Activated CD8-positive, alpha-beta memory T cell treated with anti-CD3 and anti-CD28 coated beads, Interleukin-2, amount 10 ng/mL, durations not matched to agents 7 days and 5 days (primary cell): ENCODE data around the gene CXCL8. TPM values are rescaled to one million over a fixed set of nuclear protein-coding genes. Genes with fewer than 3 reads are reported as not detected.
"Not testable (repeated sequence)": the region's sequence is repeated elsewhere in the genome, so short reads cannot be mapped to it uniquely, and the experiment has no call there.

Experiments used
- ATAC-seq: fragments of 150-1000 bp; cut with Tn5 transposase; one replicate; pipeline ENCODE4 v1.10.0; 2021; ENCODE audit warnings: moderate library complexity
- CTCF ChIA-PET: fragments of 350-600 bp; sonication (Branson Sonifier 250); formaldehyde crosslinking; loops from one replicate; lab custom pipeline; 2021; ENCODE audit warnings: antibody characterized with exemption; lab: Charles Lee
- DNase-seq: peaks from one replicate; pipeline ENCODE4 v3.0.0-alpha.2; 2020
- H3K27ac Mint-ChIP-seq: one replicate; pipeline ENCODE4 v1.8.0; 2021; ENCODE audit warnings: mild to moderate bottlenecking, mixed read lengths
- H3K27me3 Mint-ChIP-seq: one replicate; pipeline ENCODE4 v1.8.0; 2021; ENCODE audit warnings: mixed read lengths
- H3K36me3 Mint-ChIP-seq: one replicate; pipeline ENCODE4 v1.8.0; 2021; ENCODE audit warnings: mild to moderate bottlenecking, mixed read lengths
- H3K4me1 Mint-ChIP-seq: one replicate; pipeline ENCODE4 v1.8.0; 2021; ENCODE audit warnings: mixed read lengths
- H3K4me3 Mint-ChIP-seq: one replicate; pipeline ENCODE4 v1.8.0; 2021; ENCODE audit warnings: mild to moderate bottlenecking, moderate library complexity, mixed read lengths
- H3K9me3 Mint-ChIP-seq: one replicate; pipeline ENCODE4 v1.8.0; 2022; ENCODE audit warnings: low read depth, mixed read lengths
- total RNA-seq, 2 experiments: library from RNA; stranded (reverse); gene quantifications; one replicate each; pipeline ENCODE4 v1.2.3, GENCODE V29; 2021

Gene CXCL8
- under 1 TPM; 0.18 to 0.80 TPM for total RNA-seq

DNA sequence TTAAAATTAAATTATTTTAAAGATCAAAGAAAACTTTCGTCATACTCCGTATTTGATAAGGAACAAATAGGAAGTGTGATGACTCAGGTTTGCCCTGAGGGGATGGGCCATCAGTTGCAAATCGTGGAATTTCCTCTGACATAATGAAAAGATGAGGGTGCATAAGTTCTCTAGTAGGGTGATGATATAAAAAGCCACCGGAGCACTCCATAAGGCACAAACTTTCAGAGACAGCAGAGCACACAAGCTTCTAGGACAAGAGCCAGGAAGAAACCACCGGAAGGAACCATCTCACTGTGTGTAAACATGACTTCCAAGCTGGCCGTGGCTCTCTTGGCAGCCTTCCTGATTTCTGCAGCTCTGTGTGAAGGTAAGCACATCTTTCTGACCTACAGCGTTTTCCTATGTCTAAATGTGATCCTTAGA lies at the start of gene CXCL8:
TSS of gene CXCL8 (plus strand) at position 217 of the 426 bp plus-strand sequence. CDS start at position 307, 90 bp downstream.
- CTCF ChIA-PET, result no interaction called here
- Mint-ChIP-seq H3K27ac (no peak within 1 kb of the TSS), H3K27me3 (peaks cover 2% of the 10 kb centered on the region), H3K9me3 (peaks cover 2% of the 10 kb centered on the region), H3K36me3 (no peaks in the 10 kb centered on the region), H3K4me3 (no peak within 1 kb of the TSS), H3K4me1 (no peaks in the 10 kb centered on the region)
- DNase-seq, result no peak
- ATAC-seq, result no peak

DNA sequence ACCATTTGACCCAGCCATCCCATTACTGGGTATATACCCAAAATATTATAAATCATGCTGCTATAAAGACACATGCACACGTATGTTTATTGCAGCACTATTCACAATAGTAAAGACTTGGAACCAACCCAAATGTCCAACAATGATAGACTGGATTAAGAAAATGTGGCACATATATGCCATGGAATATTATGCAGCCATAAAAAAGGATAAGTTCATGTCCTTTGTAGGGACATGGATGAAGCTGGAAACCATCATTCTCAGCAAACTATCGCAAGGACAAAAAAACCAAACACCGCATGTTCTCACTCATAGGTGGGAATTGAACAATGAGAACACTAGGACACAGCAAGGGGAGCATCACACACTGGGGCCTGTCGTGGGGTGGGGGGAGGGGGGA lies 49.2 kb upstream of the CXCL8 start:
- H3K27ac Mint-ChIP-seq, H3K27me3 Mint-ChIP-seq, H3K4me3 Mint-ChIP-seq, H3K36me3 Mint-ChIP-seq, CTCF ChIA-PET, ATAC-seq, H3K4me1 Mint-ChIP-seq, H3K9me3 Mint-ChIP-seq, DNase-seq: not testable (repeated sequence)

DNA sequence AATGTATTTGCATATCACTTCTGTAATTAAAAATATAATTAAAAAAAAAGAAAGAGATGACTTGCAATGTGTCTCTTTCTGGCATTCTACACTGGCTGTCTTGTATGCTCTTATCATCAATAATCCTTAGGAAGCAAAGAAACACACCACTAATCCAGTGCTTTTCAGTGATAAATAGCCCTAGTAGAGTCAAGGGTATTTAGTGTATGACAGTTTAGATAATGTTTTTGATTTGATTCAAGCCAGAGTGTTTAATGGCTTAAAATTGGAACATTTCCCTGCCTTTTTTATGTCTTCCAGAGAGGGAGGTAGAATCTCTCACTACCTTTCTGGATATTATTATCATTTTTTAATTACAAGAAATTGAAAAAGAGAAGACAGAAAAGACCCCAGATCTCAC lies 48.6 kb upstream of the CXCL8 start:
- CTCF ChIA-PET, result no interaction called here
- no peaks in the 10 kb centered on the region for H3K4me1 Mint-ChIP-seq
- DNase-seq (no peak), ATAC-seq (no peak)
- H3K27ac Mint-ChIP-seq, result no peak overlapping the region
- no peaks in the 10 kb centered on the region for H3K27me3 Mint-ChIP-seq
- no peak overlapping the region for H3K4me3 Mint-ChIP-seq
- no peaks in the 10 kb centered on the region for H3K36me3 Mint-ChIP-seq
- peaks cover 2% of the 10 kb centered on the region for H3K9me3 Mint-ChIP-seq

DNA sequence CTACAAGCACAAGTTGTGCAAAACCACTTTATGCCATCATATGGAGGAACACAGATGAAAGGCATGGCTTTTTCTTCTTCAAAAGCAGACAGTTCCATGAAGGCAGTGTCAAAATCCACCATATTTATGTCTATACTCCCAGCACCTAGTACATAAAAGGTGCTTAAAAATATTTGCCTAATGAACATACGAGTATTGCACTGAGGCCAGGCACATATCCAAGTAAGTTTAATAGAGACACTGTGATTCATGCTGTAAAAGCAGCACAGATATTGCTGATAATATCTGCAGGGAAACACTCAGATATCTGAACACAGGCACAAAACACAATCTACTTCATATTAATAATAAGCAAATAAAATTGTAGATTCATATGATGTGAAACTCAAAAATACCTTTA lies 48.1 kb upstream of the CXCL8 start:
- ATAC-seq (no peak), DNase-seq (no peak)
- H3K27ac Mint-ChIP-seq, result no peak overlapping the region
- CTCF ChIA-PET, result no interaction called here
- H3K9me3 Mint-ChIP-seq, result peaks cover 2% of the 10 kb centered on the region
- H3K36me3 Mint-ChIP-seq, result no peaks in the 10 kb centered on the region
- no peaks in the 10 kb centered on the region for H3K4me1 Mint-ChIP-seq
- H3K4me3 Mint-ChIP-seq, result no peak overlapping the region
- no peaks in the 10 kb centered on the region for H3K27me3 Mint-ChIP-seq

DNA sequence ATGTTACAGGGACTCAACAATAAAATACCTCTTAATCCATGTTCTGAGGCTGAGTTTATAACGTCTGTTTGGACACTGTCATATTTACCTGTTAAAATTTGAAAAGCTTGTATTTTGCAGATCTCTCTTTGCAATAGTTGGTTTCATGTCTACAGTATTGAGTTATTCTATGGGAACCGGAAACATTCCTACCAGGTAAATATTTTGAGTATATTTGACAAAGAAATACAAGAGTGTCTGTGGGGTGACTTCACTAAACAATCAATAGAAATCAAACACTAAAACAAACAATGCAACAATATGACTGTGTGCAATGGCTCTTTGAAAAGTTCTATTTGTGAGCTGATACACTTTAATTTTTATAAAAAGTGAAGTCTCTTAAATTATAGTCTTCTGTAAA lies 47.7 kb upstream of the CXCL8 start:
- DNase-seq (no peak), ATAC-seq (no peak)
- Mint-ChIP-seq H3K36me3 (no peaks in the 10 kb centered on the region), H3K9me3 (peaks cover 2% of the 10 kb centered on the region), H3K27me3 (no peaks in the 10 kb centered on the region), H3K4me3 (no peak overlapping the region), H3K27ac (no peak overlapping the region), H3K4me1 (no peaks in the 10 kb centered on the region)
- CTCF ChIA-PET, result no interaction called here

DNA sequence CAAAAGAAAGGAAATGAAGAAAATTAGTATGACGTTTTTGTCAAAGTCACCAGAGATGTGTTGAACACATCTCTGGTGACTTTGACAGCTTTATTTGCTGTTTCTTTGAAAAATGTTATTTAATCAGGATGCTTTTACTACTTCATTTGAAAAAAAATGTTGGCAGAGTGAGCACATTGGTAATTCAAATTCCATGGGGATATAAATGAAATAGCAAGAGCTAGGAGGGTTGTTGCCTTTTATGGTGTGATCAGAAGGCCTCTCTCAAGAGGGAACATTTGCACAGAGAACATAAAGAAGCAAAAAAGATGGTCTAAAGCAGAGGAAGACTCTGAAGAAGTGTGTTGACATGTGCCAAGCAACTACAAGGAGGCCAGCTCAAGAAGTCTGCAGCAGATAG lies 46.6 kb upstream of the CXCL8 start:
- DNase-seq (no peak), ATAC-seq (no peak)
- no peaks in the 10 kb centered on the region for H3K36me3 Mint-ChIP-seq
- H3K9me3 Mint-ChIP-seq, result peaks cover 2% of the 10 kb centered on the region
- H3K4me3 Mint-ChIP-seq, result no peak overlapping the region
- no peak overlapping the region for H3K27ac Mint-ChIP-seq
- CTCF ChIA-PET, result no interaction called here
- H3K27me3 Mint-ChIP-seq, result no peaks in the 10 kb centered on the region
- no peaks in the 10 kb centered on the region for H3K4me1 Mint-ChIP-seq

DNA sequence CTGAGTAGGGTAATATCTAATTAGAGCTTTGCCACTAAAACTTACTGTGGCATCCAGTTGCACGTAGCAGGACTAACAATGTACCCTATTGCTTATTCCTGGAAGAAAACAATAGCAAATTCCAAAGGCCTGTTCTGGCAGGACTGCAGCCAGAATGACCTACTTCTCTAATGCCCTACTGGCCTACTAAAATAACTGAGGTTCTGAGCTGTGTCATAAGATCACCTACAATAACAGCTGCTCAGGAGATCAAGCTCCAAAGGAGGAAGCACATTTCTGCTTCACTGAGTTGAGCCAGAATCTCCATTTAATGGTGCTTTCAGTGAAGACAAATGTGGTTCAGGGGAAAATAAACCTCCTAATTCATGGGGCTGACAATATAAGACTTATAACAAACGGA lies 42.2 kb upstream of the CXCL8 start:
- ATAC-seq, result no peak
- no peak overlapping the region for H3K4me3 Mint-ChIP-seq
- H3K4me1 Mint-ChIP-seq, result no peaks in the 10 kb centered on the region
- no peaks in the 10 kb centered on the region for H3K36me3 Mint-ChIP-seq
- H3K27ac Mint-ChIP-seq, result no peak overlapping the region
- H3K27me3 Mint-ChIP-seq, result no peaks in the 10 kb centered on the region
- CTCF ChIA-PET, result no interaction called here
- no peak for DNase-seq
- no peaks in the 10 kb centered on the region for H3K9me3 Mint-ChIP-seq

DNA sequence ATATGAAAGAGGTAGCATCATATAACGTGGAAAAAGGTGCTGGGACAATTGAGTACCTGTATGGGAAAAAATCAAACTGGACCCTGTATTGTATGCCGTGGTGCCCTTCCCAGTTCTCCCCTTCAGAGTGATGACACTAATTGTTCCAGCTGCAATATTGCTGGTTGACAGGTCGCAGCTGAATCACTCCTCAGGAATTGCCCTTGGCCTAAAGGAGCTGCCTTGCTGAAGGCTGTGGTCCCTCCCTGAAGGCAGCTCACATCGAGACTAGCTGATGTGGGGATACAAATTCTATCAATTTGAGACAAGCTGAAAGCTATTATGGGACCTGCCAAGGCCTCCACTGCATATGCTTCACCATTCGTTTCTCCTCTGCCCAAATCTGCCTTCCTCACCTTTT lies 39.3 kb upstream of the CXCL8 start:
- no peaks in the 10 kb centered on the region for H3K36me3 Mint-ChIP-seq
- no peaks in the 10 kb centered on the region for H3K9me3 Mint-ChIP-seq
- no peaks in the 10 kb centered on the region for H3K4me1 Mint-ChIP-seq
- CTCF ChIA-PET, result no interaction called here
- H3K4me3 Mint-ChIP-seq, result no peak overlapping the region
- DNase-seq (no peak), ATAC-seq (no peak)
- H3K27ac Mint-ChIP-seq, result no peak overlapping the region
- H3K27me3 Mint-ChIP-seq, result no peaks in the 10 kb centered on the region

DNA sequence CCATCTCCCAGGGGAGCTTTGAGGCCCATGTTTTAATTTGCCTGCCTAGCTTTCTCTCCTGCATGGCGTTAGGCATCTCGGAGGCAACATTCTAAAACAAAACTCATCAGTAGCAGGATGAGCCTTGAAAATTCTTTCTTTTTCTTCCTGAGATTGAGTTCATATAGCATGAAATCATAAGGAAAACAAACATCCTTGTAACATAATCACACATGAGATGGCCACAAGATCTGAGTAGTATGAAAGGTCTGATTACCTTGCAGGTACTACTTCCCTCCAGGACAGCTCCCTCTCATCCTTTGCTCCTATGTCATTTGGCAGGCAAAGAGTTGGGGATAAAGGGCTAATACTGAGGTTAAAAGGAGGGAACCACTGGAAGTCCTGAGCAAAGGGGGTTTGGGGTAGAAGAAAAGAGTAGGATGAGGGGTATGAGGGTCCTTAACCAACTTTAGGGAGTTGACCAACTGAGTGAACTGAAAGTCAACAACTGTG lies 37.5 kb upstream of the CXCL8 start:
- ATAC-seq, result no peak
- CTCF ChIA-PET, result no interaction called here
- Mint-ChIP-seq H3K36me3 (no peaks in the 10 kb centered on the region), H3K27me3 (no peaks in the 10 kb centered on the region), H3K9me3 (no peaks in the 10 kb centered on the region), H3K27ac (no peak overlapping the region), H3K4me3 (no peak overlapping the region), H3K4me1 (peaks cover 4% of the 10 kb centered on the region)
- no peak for DNase-seq

DNA sequence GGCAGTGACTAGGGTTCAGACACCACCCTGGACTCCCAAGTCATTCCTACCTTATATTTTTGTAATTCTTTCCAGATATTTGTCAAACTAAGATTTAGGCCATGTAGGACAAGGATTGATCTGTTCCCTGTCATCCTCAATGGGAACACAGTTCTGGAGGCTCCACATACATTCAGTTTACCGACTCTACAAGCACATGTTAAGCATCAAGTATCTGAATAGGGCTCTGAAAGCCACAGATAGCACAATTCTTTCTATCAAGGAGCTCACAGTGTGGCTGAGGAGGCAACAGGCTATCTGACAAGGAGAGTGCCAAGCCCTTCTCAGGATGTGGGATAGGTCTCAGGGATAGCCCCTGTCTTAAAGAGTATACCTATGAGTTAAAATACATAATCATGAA lies 37.0 kb upstream of the CXCL8 start:
- no peaks in the 10 kb centered on the region for H3K36me3 Mint-ChIP-seq
- peaks cover 7% of the 10 kb centered on the region for H3K4me1 Mint-ChIP-seq
- H3K4me3 Mint-ChIP-seq, result no peak overlapping the region
- DNase-seq, result no peak
- CTCF ChIA-PET, result no interaction called here
- ATAC-seq, result no peak
- no peaks in the 10 kb centered on the region for H3K27me3 Mint-ChIP-seq
- H3K9me3 Mint-ChIP-seq, result no peaks in the 10 kb centered on the region
- H3K27ac Mint-ChIP-seq, result no peak overlapping the region

DNA sequence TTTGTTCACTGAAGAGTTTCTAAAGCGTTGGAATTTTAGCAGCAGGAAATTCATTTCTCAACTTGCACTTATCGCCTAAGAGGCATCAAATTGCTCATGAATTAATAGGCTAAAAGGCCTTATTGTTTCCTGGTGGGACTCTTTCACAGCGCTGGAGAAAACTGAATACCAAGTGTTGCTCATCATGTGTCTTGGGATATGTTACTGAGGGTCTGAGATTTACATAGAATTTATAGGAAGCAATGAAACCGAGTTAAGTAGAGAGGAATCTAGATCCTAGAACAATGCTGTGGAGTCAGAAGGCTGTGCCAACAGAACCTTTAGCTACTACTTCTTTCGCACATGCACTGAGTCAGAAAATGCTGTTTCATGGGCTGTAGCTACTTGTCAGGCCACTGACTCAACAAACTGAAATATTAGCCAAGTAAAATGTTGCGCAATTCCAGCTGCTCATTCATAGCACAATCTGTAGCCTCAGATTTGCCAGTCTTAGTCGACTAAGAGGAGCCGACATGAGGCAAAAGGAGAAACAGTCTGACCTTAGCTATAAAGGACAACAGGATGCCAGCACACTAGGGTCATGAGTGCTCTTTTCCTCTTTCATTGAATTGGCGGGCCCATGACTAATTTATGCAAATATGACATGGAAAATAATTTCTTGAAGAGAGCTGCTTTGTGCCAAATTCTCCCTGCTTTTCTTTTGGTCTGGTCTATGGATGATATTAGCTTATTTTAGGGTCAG lies 35.9 kb upstream of the CXCL8 start:
- DNase-seq, result no peak
- H3K27ac Mint-ChIP-seq, result no peak overlapping the region
- peaks cover 9% of the 10 kb centered on the region for H3K4me1 Mint-ChIP-seq
- H3K9me3 Mint-ChIP-seq, result no peaks in the 10 kb centered on the region
- no peaks in the 10 kb centered on the region for H3K27me3 Mint-ChIP-seq
- no peaks in the 10 kb centered on the region for H3K36me3 Mint-ChIP-seq
- H3K4me3 Mint-ChIP-seq, result no peak overlapping the region
- ATAC-seq, result no peak
- CTCF ChIA-PET, result no interaction called here

DNA sequence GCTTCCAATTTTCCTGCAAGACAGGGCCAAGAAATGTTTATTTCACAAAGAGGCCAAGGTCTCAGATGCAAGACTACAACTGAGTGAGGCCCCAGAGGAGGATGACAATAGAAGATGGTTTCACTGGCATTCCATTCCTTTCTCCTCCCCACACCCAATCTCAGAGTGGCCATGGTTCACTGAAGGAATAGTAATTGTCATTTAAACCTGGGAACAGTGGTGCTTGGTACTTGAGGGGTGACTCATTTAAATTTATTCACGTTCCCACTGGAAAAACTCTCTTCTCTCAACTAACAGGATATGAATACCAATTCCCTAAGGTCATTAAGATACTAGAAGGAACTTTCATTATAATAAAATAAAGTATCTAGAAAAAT lies 35.3 kb upstream of the CXCL8 start:
- Mint-ChIP-seq H3K4me1 (peaks cover 9% of the 10 kb centered on the region), H3K9me3 (no peaks in the 10 kb centered on the region), H3K27me3 (no peaks in the 10 kb centered on the region), H3K36me3 (peaks cover 2% of the 10 kb centered on the region), H3K4me3 (no peak overlapping the region), H3K27ac (no peak overlapping the region)
- no peak for ATAC-seq
- DNase-seq, result no peak
- CTCF ChIA-PET, result no interaction called here

DNA sequence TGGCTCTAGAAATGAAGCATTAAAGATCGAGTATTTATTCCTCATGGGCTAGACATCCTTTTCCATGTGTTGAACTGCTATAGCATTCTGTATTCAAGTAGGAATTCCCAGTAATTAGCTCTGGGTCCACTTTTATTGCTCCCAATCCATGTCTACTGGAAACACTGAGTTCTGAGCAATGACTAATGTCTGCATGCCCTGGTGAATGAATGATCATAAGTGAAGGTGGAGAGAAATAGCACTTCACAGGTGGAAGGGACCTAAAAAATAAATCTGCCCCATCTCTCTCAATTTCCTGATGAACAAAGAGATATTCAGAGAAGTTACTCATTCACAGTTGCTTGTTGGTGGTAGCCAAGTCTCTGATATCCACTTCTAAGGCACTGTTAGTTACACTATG lies 34.6 kb upstream of the CXCL8 start:
- ATAC-seq (no peak), DNase-seq (no peak)
- no peak overlapping the region for H3K4me3 Mint-ChIP-seq
- H3K27ac Mint-ChIP-seq, result no peak overlapping the region
- no peaks in the 10 kb centered on the region for H3K9me3 Mint-ChIP-seq
- peaks cover 2% of the 10 kb centered on the region for H3K36me3 Mint-ChIP-seq
- H3K27me3 Mint-ChIP-seq, result no peaks in the 10 kb centered on the region
- CTCF ChIA-PET, result no interaction called here
- peaks cover 9% of the 10 kb centered on the region for H3K4me1 Mint-ChIP-seq

DNA sequence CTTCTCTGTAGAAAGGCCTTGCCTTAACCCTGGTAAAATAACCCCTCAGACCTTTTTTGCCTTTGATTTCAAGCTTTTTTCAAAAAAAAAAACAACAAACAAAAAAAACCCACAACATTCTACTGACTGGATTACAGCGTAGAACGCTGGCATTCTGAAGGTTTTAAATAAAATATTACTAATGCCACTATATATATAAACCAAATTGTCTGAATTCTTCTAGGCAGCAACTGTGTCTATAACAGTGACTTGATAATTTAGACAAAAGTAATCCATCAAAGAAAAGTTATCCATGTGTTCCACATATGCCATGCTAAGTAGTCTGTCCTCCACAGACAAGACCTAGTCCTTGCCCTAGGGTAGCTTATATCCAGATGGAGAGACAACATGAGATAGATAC lies 33.6 kb upstream of the CXCL8 start:
- ATAC-seq (no peak), DNase-seq (no peak)
- CTCF ChIA-PET, result no interaction called here
- peaks cover 9% of the 10 kb centered on the region for H3K4me1 Mint-ChIP-seq
- peaks cover 2% of the 10 kb centered on the region for H3K36me3 Mint-ChIP-seq
- no peak overlapping the region for H3K4me3 Mint-ChIP-seq
- no peaks in the 10 kb centered on the region for H3K27me3 Mint-ChIP-seq
- no peaks in the 10 kb centered on the region for H3K9me3 Mint-ChIP-seq
- no peak overlapping the region for H3K27ac Mint-ChIP-seq
